Upper lobe of right lung (tissue), 1 donor: Measurements from ENCODE around the gene RAD18. TPM values are rescaled to one million over a fixed set of nuclear protein-coding genes. Genes with fewer than 3 reads are reported as not detected.

Experiments used
- ATAC-seq: fragments of 200-7000 bp; cut with Tn5 transposase; one replicate; pipeline ENCODE4 v1.9.1; 2020; ENCODE audit warnings: mild to moderate bottlenecking, moderate library complexity
- DNase-seq: peaks from one replicate; pipeline ENCODE4 v3.0.0-alpha.2; 2020
- H3K27ac ChIP-seq: fragments of 200-600 bp; one replicate; pipeline ENCODE4 v1.8.0; 2022
- H3K27me3 ChIP-seq: fragments of 200-600 bp; one replicate; pipeline ENCODE4 v1.8.0; 2022; ENCODE audit warnings: mild to moderate bottlenecking
- H3K36me3 ChIP-seq: fragments of 200-600 bp; one replicate; pipeline ENCODE4 v1.8.0; 2022
- H3K4me1 ChIP-seq: fragments of 200-600 bp; one replicate; pipeline ENCODE4 v1.8.0; 2022
- H3K4me3 ChIP-seq: fragments of 200-600 bp; one replicate; pipeline ENCODE4 v1.8.0; 2022; ENCODE audit warnings: mild to moderate bottlenecking
- H3K9me3 ChIP-seq: fragments of 200-600 bp; one replicate; pipeline ENCODE4 v1.8.0; 2022
- intact Hi-C: fragments of 100-400 bp; cut with DNase I; formaldehyde crosslinking; loops from one replicate; pipeline ENCODE4 v1.11.0; 2022
- total RNA-seq: library from RNA; stranded (reverse); fragmentation: NEBNext Ultra II Directional; extraction: Animal tissue kit (Norgen Biotek cat#: 25700); gene quantifications from one replicate; pipeline ENCODE4 v1.2.1, GENCODE V29; 2021
- TF ChIP-seq, protein P1 (sequence below): fragments of 200-600 bp; IDR thresholded peaks from one replicate; pipeline ENCODE4 v1.8.0; 2022; ENCODE audit warnings: antibody characterized with exemption
- donor health status: DM: no; HTN: yes; CAD: no; lungs with severe emphysema.

Gene RAD18
- total RNA-seq, 1 donor from 2014 or later, result 15.0 TPM

GRCh38 chr3:8982509-8982908 lies 19.2 kb upstream of the RAD18 start:
- H3K36me3 ChIP-seq, result no peaks in the 10 kb centered on the region
- no peak overlapping the region for H3K27ac ChIP-seq
- intact Hi-C loops, result no loop called here
- no peaks in the 10 kb centered on the region for H3K27me3 ChIP-seq
- H3K4me1 ChIP-seq, result no peaks in the 10 kb centered on the region
- TF ChIP-seq, protein P1, sequence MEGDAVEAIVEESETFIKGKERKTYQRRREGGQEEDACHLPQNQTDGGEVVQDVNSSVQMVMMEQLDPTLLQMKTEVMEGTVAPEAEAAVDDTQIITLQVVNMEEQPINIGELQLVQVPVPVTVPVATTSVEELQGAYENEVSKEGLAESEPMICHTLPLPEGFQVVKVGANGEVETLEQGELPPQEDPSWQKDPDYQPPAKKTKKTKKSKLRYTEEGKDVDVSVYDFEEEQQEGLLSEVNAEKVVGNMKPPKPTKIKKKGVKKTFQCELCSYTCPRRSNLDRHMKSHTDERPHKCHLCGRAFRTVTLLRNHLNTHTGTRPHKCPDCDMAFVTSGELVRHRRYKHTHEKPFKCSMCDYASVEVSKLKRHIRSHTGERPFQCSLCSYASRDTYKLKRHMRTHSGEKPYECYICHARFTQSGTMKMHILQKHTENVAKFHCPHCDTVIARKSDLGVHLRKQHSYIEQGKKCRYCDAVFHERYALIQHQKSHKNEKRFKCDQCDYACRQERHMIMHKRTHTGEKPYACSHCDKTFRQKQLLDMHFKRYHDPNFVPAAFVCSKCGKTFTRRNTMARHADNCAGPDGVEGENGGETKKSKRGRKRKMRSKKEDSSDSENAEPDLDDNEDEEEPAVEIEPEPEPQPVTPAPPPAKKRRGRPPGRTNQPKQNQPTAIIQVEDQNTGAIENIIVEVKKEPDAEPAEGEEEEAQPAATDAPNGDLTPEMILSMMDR, result no peak
- H3K9me3 ChIP-seq, result no peaks in the 10 kb centered on the region
- DNase-seq, result no peak
- no peak for ATAC-seq
- H3K4me3 ChIP-seq, result no peak overlapping the region

GRCh38 chr3:8981700-8982099 lies 18.4 kb upstream of the RAD18 start:
- no peaks in the 10 kb centered on the region for H3K4me1 ChIP-seq
- no peak for DNase-seq
- no peaks in the 10 kb centered on the region for H3K9me3 ChIP-seq
- TF ChIP-seq, protein P1, result no peak
- ATAC-seq, result no peak
- H3K36me3 ChIP-seq, result no peaks in the 10 kb centered on the region
- H3K27me3 ChIP-seq, result no peaks in the 10 kb centered on the region
- no peak overlapping the region for H3K4me3 ChIP-seq
- intact Hi-C loops, result no loop called here
- no peak overlapping the region for H3K27ac ChIP-seq

- H3K36me3 ChIP-seq, result no peaks in the 10 kb centered on the region
- H3K27ac ChIP-seq, result no peak overlapping the region
- intact Hi-C loops, result no loop called here
- TF ChIP-seq, protein P1, result no peak
- ATAC-seq, result no peak
- H3K4me3 ChIP-seq, result no peak overlapping the region
- no peaks in the 10 kb centered on the region for H3K9me3 ChIP-seq
- H3K4me1 ChIP-seq, result no peaks in the 10 kb centered on the region
- H3K27me3 ChIP-seq, result no peaks in the 10 kb centered on the region
- no peak for DNase-seq
Measured at GRCh38 chr3:8981296-8981695, 18.0 kb upstream of the RAD18 start.

DNA sequence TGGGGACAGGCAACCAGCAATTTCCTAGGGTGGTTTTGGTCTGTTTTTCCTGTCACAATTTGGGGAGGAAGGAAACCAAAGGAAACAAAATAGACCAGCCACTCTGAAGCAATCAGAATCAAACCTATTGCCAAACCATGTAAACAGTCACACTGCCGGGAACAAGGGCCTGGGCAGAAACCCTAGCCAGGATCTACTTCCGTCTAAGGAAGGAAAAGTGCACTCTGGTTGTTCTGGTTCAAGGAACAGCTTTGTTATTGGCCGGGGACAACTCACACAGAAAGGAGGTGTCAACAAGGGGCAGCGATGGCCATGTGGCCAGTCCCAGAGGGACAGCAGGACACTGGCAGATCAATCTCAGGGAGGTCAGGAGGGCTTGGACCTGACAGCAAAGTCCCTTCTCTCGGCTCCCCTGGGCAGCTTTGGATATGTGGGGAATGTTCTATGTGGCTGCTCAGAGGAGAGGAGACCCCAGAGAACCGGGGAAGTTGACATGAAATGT lies 17.5 kb upstream of the RAD18 start:
- TF ChIP-seq, protein P1, result no peak
- Histone ChIP-seq H3K27me3 (no peaks in the 10 kb centered on the region), H3K4me1 (no peaks in the 10 kb centered on the region), H3K4me3 (no peak overlapping the region), H3K36me3 (no peaks in the 10 kb centered on the region), H3K9me3 (no peaks in the 10 kb centered on the region), H3K27ac (no peak overlapping the region)
- intact Hi-C loops, result no loop called here
- no peak for DNase-seq
- ATAC-seq, result peak; percentile 53

- no peak overlapping the region for H3K27ac ChIP-seq
- intact Hi-C loops, result loop anchor here (10.0 kb wide), 1 partner anchor 86 kb away; no protein-coding TSS in a partner anchor
- TF ChIP-seq, protein P1, result no peak
- no peak overlapping the region for H3K4me3 ChIP-seq
- no peak for DNase-seq
- H3K4me1 ChIP-seq, result no peaks in the 10 kb centered on the region
- H3K9me3 ChIP-seq, result no peaks in the 10 kb centered on the region
- no peaks in the 10 kb centered on the region for H3K27me3 ChIP-seq
- H3K36me3 ChIP-seq, result no peaks in the 10 kb centered on the region
- no peak for ATAC-seq
Measured at GRCh38 chr3:8979262-8979661, 16.0 kb upstream of the RAD18 start.

DNA sequence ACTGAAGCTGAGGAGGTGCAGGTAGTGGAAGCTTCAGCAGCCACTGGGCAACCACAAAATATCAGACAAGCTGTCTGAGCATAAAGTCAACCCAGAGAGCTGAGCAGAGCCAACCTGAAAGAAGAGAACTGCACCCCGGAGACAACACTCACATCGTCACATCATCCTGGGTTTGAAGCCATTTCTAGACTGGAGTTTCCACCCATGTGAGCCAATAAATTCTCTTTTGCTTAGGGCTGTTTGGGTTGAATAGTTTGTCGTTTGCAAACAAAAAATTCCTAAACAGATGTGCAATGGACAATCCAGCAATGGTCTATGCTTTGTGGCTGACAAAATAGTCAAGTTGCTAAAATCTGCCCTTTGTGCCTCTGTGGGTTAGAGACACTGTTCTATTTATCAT lies 15.3 kb upstream of the RAD18 start:
- no peaks in the 10 kb centered on the region for H3K9me3 ChIP-seq
- H3K4me1 ChIP-seq, result no peaks in the 10 kb centered on the region
- no peak overlapping the region for H3K4me3 ChIP-seq
- ATAC-seq, result no peak
- no peak for DNase-seq
- intact Hi-C loops, result loop anchor here (10.0 kb wide), 1 partner anchor 86 kb away; no protein-coding TSS in a partner anchor
- H3K36me3 ChIP-seq, result no peaks in the 10 kb centered on the region
- no peaks in the 10 kb centered on the region for H3K27me3 ChIP-seq
- H3K27ac ChIP-seq, result no peak overlapping the region
- TF ChIP-seq, protein P1, result no peak
